Stimulated activated CD4-positive, alpha-beta T cell treated with anti-CD3 and anti-CD28 coated beads, Interleukin-2, amount 100 ng/mL, for 24 hours (primary cell): ENCODE data around the gene ID2.

Source experiments
- DNase-seq, 2 donors: peaks; one replicate each; pipeline ENCODE4 v3.0.0-alpha.2; 2020

Gene ID2

GRCh38 chr2:8648441-8649213 is 33.2 kb upstream of the ID2 start:
- DNase-seq: no peak

- DNase-seq: no peak
Observed at GRCh38 chr2:8649718-8650117, 32.1 kb upstream of the ID2 start.

DNA sequence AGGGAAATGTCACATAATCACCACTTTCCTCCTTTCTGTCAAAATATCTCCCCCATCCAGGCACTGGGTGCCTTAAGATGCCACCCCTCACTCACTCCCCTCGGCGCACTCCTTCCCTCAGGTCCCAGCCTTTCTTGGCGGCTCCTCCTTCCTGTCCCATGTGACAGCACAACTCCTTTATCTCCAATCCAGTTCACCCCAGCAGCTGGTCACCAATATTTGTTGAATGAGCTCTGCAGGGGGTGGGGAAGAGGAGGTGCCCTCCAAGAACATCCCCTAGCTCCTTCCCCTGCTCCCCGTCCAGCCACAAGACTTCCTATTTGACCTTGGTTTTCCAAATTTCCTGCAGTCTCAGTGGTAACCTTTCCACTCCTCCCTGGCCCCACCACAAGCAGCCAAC is 31.6 kb upstream of the ID2 start:
- DNase-seq: no peak

- no peak for DNase-seq
Observed at GRCh38 chr2:8652774-8653426, 29.0 kb upstream of the ID2 start.

- DNase-seq: no peak
Observed at GRCh38 chr2:8653485-8653884, 28.4 kb upstream of the ID2 start.

DNA sequence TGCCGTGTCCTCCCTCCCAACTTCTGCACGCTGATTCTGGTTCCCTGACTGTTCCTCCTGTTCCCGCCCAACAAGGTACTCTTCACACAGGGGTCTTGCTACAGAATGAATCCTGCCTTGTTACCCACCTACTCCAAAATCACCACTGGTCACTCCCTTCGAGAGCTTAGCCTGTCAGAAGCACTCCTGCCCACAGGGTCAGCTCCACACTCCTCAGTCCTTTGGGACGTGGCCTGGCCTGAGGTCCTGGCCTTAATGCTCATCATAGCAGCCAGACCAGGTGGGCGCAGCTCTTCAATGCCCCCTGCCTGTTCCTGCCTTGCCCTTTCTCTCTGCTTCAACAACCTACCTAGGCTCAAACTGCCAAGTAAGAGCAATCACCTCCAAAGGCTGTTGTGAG is 27.8 kb upstream of the ID2 start:
- DNase-seq: no peak

DNA sequence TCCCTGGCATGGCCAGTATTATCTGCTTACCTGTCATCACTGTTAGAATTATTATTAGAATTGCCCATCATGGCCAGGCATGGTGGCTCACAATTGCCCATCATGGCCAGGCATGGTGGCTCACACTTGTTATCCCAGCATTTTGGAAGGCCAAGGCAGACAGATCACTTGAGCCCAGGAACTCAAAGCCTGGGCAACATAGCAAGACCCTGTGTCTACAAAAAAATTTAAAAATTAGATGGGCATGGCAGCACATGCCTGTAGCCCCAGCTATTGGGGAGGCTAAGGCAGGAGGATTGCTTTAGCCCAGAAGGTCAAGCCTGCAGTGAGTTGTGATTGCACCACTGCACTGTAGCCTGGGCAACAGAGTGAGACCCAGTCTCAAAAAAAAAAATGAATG is 27.4 kb upstream of the ID2 start:
- no peak for DNase-seq

GRCh38 chr2:8656160-8656641 is 25.7 kb upstream of the ID2 start:
- no peak for DNase-seq

DNA sequence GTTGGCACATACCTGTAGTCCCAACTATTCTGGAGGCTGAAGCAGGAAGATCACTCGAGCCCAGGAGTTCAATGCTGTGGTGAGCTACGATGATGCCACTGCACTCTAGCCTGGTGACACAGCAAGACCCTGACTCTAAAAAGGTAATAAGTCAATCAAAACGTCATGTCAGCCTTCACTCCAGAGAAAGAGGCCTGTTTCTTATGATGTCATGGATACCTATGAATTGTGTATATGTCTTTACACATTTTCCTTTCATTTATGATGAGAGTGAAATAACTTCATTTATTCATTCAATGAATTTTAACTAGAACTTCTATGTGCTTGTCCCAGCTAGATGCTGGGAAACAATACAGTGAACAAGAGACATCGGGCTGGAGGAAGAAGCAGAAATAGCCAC is 25.0 kb upstream of the ID2 start:
- DNase-seq: no peak

DNA sequence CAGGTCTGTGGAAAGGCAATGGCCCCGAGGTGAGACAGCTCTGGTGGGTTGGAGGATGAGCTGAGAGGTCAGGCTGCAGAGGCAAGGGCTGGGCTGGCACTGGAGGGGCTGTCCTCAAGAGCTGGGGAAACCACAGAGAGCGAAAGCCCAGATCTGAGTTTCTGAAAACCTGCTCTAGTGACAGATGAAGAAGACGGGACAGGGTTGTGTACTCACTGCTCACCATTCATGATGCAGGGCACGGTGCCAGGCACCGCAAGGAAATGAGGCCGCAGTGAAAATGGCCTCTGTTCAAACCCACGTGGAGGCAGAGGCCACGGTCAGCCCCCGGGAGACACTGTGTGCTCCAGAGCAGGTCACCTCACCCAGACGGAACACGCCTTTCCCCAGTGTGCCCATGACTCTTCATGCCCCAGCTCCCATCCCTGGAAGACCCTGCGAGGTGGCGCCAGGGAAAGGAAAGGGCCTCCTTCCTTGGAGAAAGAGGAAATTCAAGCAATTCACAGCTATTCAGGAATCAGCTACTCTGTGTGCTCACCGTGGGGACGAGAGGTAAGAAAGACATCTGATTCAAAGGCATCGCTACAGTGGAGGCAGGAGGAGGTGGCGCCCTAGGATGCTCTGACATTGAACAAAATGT is 24.3 kb upstream of the ID2 start:
- DNase-seq: peak in 1 of 2 donors; percentile 18

DNA sequence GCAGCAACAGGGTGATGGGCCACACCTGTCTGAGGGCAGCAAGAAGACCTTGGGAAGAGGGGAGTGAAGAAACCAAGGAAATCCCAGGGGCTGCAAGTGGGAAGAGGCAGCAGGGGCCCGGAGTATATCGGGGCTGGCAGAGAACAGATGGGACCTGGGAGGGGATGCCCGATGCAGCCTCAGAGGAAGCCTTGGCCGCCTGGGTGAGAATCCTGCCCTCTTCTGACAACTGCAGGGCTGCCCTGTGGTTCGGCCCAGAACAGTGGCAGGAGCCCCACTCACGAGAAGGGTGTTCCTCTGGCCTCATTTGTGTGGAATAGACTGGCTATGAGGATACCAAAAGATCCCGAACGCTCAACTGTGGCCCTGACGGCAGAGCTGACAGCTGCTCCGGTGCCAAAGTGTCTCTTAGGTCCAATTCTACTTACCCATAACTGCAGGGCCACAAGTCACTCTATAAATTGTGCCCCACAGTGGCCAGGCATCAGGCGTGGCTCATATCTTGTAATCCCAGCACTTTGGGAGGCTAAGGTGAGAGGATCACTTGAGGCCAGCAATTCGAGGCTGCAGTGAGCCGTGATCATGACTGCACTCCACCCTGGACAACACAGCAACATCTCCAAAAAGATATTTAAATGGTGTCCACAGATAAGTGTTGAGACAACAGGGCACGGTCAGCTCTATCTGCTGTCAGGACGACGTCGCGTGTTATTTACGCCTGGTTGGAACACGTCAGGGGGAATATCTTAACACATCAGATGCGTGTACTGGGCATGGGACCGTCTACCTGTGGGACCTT is 23.6 kb upstream of the ID2 start:
- no peak for DNase-seq

DNA sequence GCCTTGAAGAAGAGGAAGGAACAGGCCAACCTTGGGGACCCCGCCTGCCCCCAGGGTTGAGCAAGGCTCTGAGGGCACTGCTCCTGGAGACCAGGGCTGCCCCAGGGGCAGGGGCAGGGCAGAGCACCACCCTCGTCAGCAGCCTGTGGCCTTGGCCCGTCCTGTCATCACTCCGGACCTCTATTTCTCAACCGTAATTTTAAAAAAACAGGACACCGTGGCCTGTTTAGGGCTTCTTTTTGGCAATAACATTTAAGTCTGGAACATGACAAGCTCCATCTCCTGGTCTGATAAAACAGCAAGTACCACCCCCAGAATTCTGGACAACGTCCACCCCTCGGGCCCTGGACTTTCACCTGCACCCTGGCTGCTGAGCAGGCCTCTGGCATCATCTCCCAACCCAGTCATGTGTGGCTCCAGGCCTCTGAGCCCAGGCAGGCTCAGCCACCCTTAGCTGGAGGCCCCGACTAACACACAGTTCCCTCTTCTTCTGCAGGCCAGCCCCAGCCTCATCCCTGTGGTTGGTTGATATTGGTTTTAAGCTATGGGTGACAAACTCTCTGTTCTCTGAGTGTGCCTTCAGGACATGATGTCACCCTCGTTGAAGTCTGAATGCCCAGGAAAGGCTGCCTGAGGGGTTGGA is 22.6 kb upstream of the ID2 start:
- no peak for DNase-seq

- DNase-seq: no peak
Observed at GRCh38 chr2:8659735-8660492, 21.9 kb upstream of the ID2 start.

DNA sequence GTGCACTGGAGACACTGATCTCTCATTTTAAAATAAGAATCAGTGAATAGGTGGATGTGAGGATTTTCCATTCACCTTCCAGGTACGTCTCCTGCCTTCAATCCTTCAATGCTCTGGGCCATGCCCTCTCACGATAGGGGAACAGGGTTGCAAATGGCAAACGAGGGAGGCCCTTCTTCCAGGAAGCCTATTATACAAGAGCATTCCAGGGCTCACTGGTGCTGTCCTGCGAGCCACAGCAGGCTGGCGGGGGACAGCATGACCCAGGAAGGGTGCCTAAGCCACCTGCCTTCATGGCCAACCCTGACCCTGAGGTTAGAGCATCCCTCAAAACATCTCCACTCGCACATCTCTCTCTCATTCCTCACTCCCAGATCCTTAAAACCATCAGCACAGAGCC is 20.6 kb upstream of the ID2 start:
- DNase-seq: no peak

- DNase-seq: no peak
Observed at GRCh38 chr2:8661736-8662135, 20.1 kb upstream of the ID2 start.

DNA sequence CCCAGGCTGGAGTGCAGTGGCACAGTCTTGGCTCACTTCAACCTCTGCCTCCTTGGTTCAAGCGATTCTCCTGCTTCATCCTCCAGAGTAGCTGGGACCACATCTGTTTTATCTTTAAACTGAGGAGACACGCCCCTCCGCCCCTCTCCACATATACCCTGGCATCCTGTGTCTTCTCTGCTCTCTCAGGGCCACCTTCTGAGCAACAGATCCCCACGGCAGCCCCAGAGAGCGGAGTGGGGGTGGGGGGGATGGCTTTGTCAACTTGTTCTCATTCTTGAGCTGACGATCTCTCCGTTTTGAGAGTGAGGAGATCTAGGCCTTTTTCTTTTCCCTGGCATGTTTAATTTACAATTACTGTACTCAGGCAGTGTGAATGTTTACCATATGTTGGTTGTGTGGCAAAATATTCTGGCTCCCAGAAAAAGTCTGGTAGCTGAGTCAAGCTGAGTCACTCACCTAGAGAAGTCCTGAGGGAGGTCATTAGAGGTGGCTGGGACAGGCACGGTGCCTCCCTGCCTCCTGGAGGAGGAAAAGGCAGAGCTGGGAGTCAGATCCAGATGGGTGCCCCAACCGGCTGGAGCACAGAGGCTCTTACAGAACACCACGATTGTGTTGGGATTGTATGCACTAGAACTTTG is 19.5 kb upstream of the ID2 start:
- DNase-seq: no peak

- no peak for DNase-seq
Observed at GRCh38 chr2:8663997-8664396, 17.9 kb upstream of the ID2 start.

GRCh38 chr2:8666581-8666980 is 15.3 kb upstream of the ID2 start:
- no peak for DNase-seq

DNA sequence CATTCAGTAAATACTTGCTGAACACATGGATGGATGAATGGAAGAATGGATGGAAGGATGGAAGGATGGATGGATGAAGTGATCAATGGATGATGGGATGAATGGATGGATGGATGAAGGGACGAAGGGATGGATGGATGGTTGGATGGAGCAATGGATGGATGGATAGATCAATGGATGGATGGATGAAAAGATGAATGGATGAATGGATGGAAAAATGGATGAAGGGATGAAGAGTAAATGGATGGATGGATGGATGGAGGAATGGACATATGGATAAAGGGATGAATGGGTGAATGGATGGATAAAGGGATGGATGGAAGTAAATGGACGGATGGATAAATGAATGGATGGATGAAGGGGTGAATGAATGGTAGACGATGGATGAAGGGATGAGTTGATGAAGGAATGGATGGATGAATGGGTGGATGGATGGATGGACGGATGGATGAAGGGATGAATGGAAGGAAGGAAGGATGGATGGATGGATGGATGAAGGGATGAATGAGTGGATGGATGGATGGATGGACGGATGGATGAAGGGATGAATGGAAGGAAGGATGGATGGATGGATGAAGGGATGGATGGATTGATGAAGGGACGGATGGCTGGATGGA is 13.9 kb upstream of the ID2 start:
- no peak for DNase-seq

- no peak for DNase-seq
Observed at GRCh38 chr2:8669157-8669817, 12.6 kb upstream of the ID2 start.
